HCT116 (cell line): Measurements from ENCODE around the gene DLG2. TPM values are rescaled to one million over a fixed set of nuclear protein-coding genes. Genes with fewer than 3 reads are reported as not detected.

Experiments
- ATAC-seq: fragments of 200-7000 bp; cut with Tn5 transposase; 2 replicates; pipeline ENCODE4 v1.9.1; 2020; ENCODE audit warnings: mild to moderate bottlenecking, moderate library complexity
- BruUV-seq: library from RNA; stranded (reverse); fragments of 400-500 nt; replicated peaks from 2 replicates; lab custom pipeline; 2021; lab: Mats Ljungman, UMichigan
- CTCF ChIA-PET: fragments of 300-600 bp; sonication (Branson Sonifier 250); formaldehyde crosslinking; loops from one replicate; lab custom pipeline; 2021; ENCODE audit warnings: antibody characterized with exemption; lab: Charles Lee
- POLR2A ChIA-PET: fragments of 300-600, 350-600 bp; sonication (Branson Sonifier 250); formaldehyde crosslinking; loops from one replicate; lab custom pipeline; 2021; ENCODE audit warnings: antibody characterized with exemption; lab: Charles Lee
- RAD21 ChIA-PET, 2 experiments: fragments of 300-600 bp; sonication (Branson Sonifier 250); formaldehyde crosslinking; loops; one replicate each; lab custom pipeline; 2023; ENCODE audit warnings: low total read pairs in 2 of 2; ENCODE audit not compliant: uncharacterized antibody in 2 of 2, unreplicated experiment in 2 of 2, low non-redundant PET in 1 of 2; lab: Charles Lee
- DNase-seq: peaks from one replicate; pipeline ENCODE4 v3.0.0-alpha.2; 2010; ENCODE audit warnings: low read depth, low spot score
- H2AFZ ChIP-seq: fragments of 200-600 bp; shearing (Covaris generic), sonication (generic); 2 replicates; pipeline ENCODE4 v1.6.1; 2017; ENCODE audit warnings: low read depth, mixed run types, mixed read lengths, antibody characterized with exemption, low read length; ENCODE audit not compliant: poor library complexity, severe bottlenecking
- H3K27ac ChIP-seq: 2 replicates; pipeline ENCODE4 v1.5.1; 2012; ENCODE audit warnings: low read depth, low read length
- H3K27me3 ChIP-seq: fragments of 200-600 bp; sonication (generic); 2 replicates; pipeline ENCODE4 v1.6.1; 2016; ENCODE audit warnings: mixed run types, low read length, mixed read lengths; ENCODE audit not compliant: insufficient read depth
- H3K36me3 ChIP-seq, 2 experiments: fragments of 200-500 bp in 1 of 2; fragments of 200-600 bp in 1 of 2; sonication (Bioruptor generic) in 1 of 2; sonication (generic) in 1 of 2; 2 replicates each; pipeline versions ENCODE4 v1.5.1 to v1.6.1; 2014 to 2016; ENCODE audit warnings: low read length in 2 of 2, inconsistent platforms in 1 of 2, mixed read lengths in 1 of 2, mixed run types in 1 of 2; ENCODE audit not compliant: insufficient read depth in 2 of 2, control insufficient read depth in 1 of 2
- H3K4me1 ChIP-seq, 2 experiments: fragments of 200-600 bp in 1 of 2; sonication (generic) in 1 of 2; 2 replicates each; pipeline versions ENCODE4 v1.5.1 to v1.6.1; 2012 to 2017; ENCODE audit warnings: low read length in 2 of 2, inconsistent platforms in 1 of 2, mild to moderate bottlenecking in 1 of 2, mixed read lengths in 1 of 2, mixed run types in 1 of 2, moderate library complexity in 1 of 2; ENCODE audit not compliant: insufficient read depth in 2 of 2, control insufficient read depth in 1 of 2
- H3K4me2 ChIP-seq: fragments of 200-600 bp; sonication (generic); 2 replicates; pipeline ENCODE4 v1.6.1; 2017; ENCODE audit warnings: mixed run types, low read length, mixed read lengths
- H3K4me3 ChIP-seq, 2 experiments: fragments of 200-600 bp in 1 of 2; sonication (generic) in 1 of 2; replicated peaks in 1 of 2; 2 replicates each; pipeline ENCODE4 v1.5.1; 2011 to 2016; ENCODE audit warnings: low read length in 2 of 2, control low read depth in 1 of 2, low read depth in 1 of 2, mild to moderate bottlenecking in 1 of 2, mixed read lengths in 1 of 2, mixed run types in 1 of 2
- H3K79me2 ChIP-seq: fragments of 200-600 bp; sonication (generic); 2 replicates; pipeline ENCODE4 v1.6.1; 2017; ENCODE audit warnings: mild to moderate bottlenecking, mixed run types, low read length, moderate library complexity, mixed read lengths; ENCODE audit not compliant: insufficient read depth
- H3K9ac ChIP-seq: fragments of 200-600 bp; sonication (generic); 2 replicates; pipeline ENCODE4 v1.6.1; 2016; ENCODE audit warnings: low read length, mixed read lengths
- H3K9me2 ChIP-seq: fragments of 200-600 bp; sonication (generic), shearing (Covaris generic); 2 replicates; pipeline ENCODE4 v1.6.1; 2017; ENCODE audit warnings: mixed run types, mild to moderate bottlenecking, moderate library complexity; ENCODE audit not compliant: insufficient read depth
- H3K9me3 ChIP-seq, 2 experiments: fragments of 200-500 bp in 1 of 2; fragments of 200-600 bp in 1 of 2; sonication (Bioruptor generic) in 1 of 2; sonication (generic) in 1 of 2; 2 replicates each; pipeline ENCODE4 v1.6.1; 2014 to 2017; ENCODE audit warnings: low read length in 2 of 2, mixed read lengths in 2 of 2, inconsistent platforms in 1 of 2, low read depth in 1 of 2, mild to moderate bottlenecking in 1 of 2, mixed run types in 1 of 2, moderate library complexity in 1 of 2; ENCODE audit not compliant: control insufficient read depth in 1 of 2, insufficient read depth in 1 of 2
- H4K20me1 ChIP-seq: fragments of 200-600 bp; sonication (generic), shearing (Covaris generic); 2 replicates; pipeline ENCODE4 v1.6.1; 2017; ENCODE audit warnings: mixed run types, mild to moderate bottlenecking, moderate library complexity; ENCODE audit not compliant: insufficient read depth
- ATF3 ChIP-seq: IDR thresholded peaks from 2 replicates; pipeline ENCODE4 v1.6.1; 2012
- CBX3 ChIP-seq: IDR thresholded peaks from 2 replicates; pipeline ENCODE4 v1.6.1; 2012; ENCODE audit warnings: low read depth
- CEBPB ChIP-seq: IDR thresholded peaks from 2 replicates; pipeline ENCODE4 v1.6.1; 2012; ENCODE audit warnings: low read depth
- CTCF ChIP-seq, 3 experiments: fragments of 200-600 bp in 1 of 3; sonication (generic) in 1 of 3; IDR thresholded peaks in 2 of 3; conservative IDR thresholded peaks in 1 of 3; 2 replicates each; pipeline ENCODE4 v1.5.1; 2012 to 2017; ENCODE audit warnings: low read depth in 2 of 3, low read length in 2 of 3, antibody characterized with exemption in 1 of 3, borderline replicate concordance in 1 of 3, control low read depth in 1 of 3, mild to moderate bottlenecking in 1 of 3, mixed read lengths in 1 of 3, mixed run types in 1 of 3, moderate library complexity in 1 of 3; ENCODE audit not compliant: insufficient read depth in 1 of 3
- EGR1 ChIP-seq: IDR thresholded peaks from 2 replicates; pipeline ENCODE4 v1.6.1; 2012; ENCODE audit warnings: low read depth
- EZH2 ChIP-seq: fragments of 200-600 bp; sonication (generic); IDR thresholded peaks from 2 replicates; pipeline ENCODE4 v1.6.1; 2017; ENCODE audit warnings: antibody characterized with exemption, mixed run types
- EZH2phosphoT487 ChIP-seq: fragments of 200-600 bp; IDR thresholded peaks from 2 replicates; pipeline ENCODE4 v1.6.1; 2018; ENCODE audit warnings: antibody characterized with exemption, borderline replicate concordance
- FOSL1 ChIP-seq: IDR thresholded peaks from 2 replicates; pipeline ENCODE4 v1.6.1; 2012; ENCODE audit warnings: low read depth
- JUND ChIP-seq: IDR thresholded peaks from 2 replicates; pipeline ENCODE4 v1.6.1; 2012
- MAX ChIP-seq: IDR thresholded peaks from 2 replicates; pipeline ENCODE4 v1.6.1; 2012
- POLR2A ChIP-seq: IDR thresholded peaks from 2 replicates; pipeline ENCODE4 v1.7.0; 2011; ENCODE audit warnings: borderline replicate concordance; ENCODE audit not compliant: insufficient read depth, insufficient read length; ENCODE audit errors: extremely low read depth
- REST ChIP-seq: IDR thresholded peaks from 2 replicates; pipeline ENCODE4 v1.6.1; 2012; ENCODE audit warnings: low read depth
- SIN3A ChIP-seq: IDR thresholded peaks from 2 replicates; pipeline ENCODE4 v1.6.1; 2012; ENCODE audit warnings: low read depth
- SP1 ChIP-seq: IDR thresholded peaks from 2 replicates; pipeline ENCODE4 v1.6.1; 2012; ENCODE audit warnings: low read depth
- SRF ChIP-seq: IDR thresholded peaks from 2 replicates; pipeline ENCODE4 v1.6.1; 2012; ENCODE audit warnings: low read depth
- TCF7L2 ChIP-seq: IDR thresholded peaks from 2 replicates; pipeline ENCODE4 v1.7.0; 2011; ENCODE audit warnings: borderline replicate concordance, inconsistent platforms; ENCODE audit not compliant: insufficient read depth, insufficient read length; ENCODE audit errors: extremely low read depth
- YY1 ChIP-seq: IDR thresholded peaks from 2 replicates; pipeline ENCODE4 v1.6.1; 2011; ENCODE audit warnings: low read length, low read depth, moderate library complexity, mild to moderate bottlenecking; ENCODE audit not compliant: insufficient replicate concordance; ENCODE audit errors: extremely low read depth
- ZBTB33 ChIP-seq: IDR thresholded peaks from 2 replicates; pipeline ENCODE4 v1.6.1; 2011; ENCODE audit warnings: mild to moderate bottlenecking, low read length, moderate library complexity; ENCODE audit not compliant: insufficient replicate concordance; ENCODE audit errors: extremely low read depth
- ZFX ChIP-seq: fragments of 450-650 bp; IDR thresholded peaks from 2 replicates; pipeline ENCODE4 v1.6.1; 2017
- ZNF274 ChIP-seq: fragments of 200-500 bp; sonication (Bioruptor generic); IDR thresholded peaks from 2 replicates; pipeline ENCODE4 v1.6.1; 2014; ENCODE audit warnings: mild to moderate bottlenecking, low read depth, low read length, inconsistent platforms
- intact Hi-C: fragments of 100-400 bp; cut with micrococcal nuclease; formaldehyde crosslinking; loops from 2 replicates; pipeline ENCODE4 v1.10.0; 2022
- total RNA-seq: library from RNA; stranded (reverse); gene quantifications from one replicate; pipeline ENCODE4 v1.2.1, GENCODE V29; 2021; ENCODE audit not compliant: unreplicated experiment

Gene DLG2
- total RNA-seq, 1 experiment from 2014 or later: 2.4 TPM

- intact Hi-C loops: no loop called here
Measured at GRCh38 chr11:83538286-83538685, 2088.9 kb downstream of the DLG2 start.

More at GRCh38 chr11:83538286-83538685, 2088.9 kb downstream of the DLG2 start:
- no peak overlapping the region for H3K27ac ChIP-seq
- BruUV-seq: no TSS peak
- H3K9me3 ChIP-seq: no peaks in the 10 kb centered on the region
- peaks cover 55% of the 10 kb centered on the region for H3K27me3 ChIP-seq
- H3K9ac ChIP-seq: no peak overlapping the region
- no peaks in the 10 kb centered on the region for H4K20me1 ChIP-seq
- no peak for TF ChIP-seq CTCF (IDR thresholded peaks at IDR 0.05 in 2 of 3, conservative IDR thresholded peaks at IDR 0.05 in 1 of 3; ENCODE audit: borderline replicate concordance in 1 of 3, insufficient read depth in 1 of 3, low read depth in 2 of 3, low read length in 2 of 3)
- no peak for TF ChIP-seq ATF3
- no peak for TF ChIP-seq TCF7L2
- TF ChIP-seq MAX: no peak
- no peak for TF ChIP-seq FOSL1
- no peak for TF ChIP-seq EZH2phosphoT487
- no peak for TF ChIP-seq CEBPB
- TF ChIP-seq JUND: no peak
- no peak for TF ChIP-seq POLR2A
- no peak for TF ChIP-seq ZBTB33
- TF ChIP-seq YY1: no peak
- TF ChIP-seq REST: no peak
- TF ChIP-seq EZH2: no peak
- no peak for TF ChIP-seq SP1
- TF ChIP-seq SIN3A: no peak
- no peak for TF ChIP-seq EGR1
- no peak for TF ChIP-seq SRF
- TF ChIP-seq ZFX: no peak
- TF ChIP-seq ZNF274: no peak
- no peak for TF ChIP-seq CBX3
- TF ChIP-seq, all 23 proteins: peak for 0
- ATAC-seq (no peak), DNase-seq (no peak)
- ChIA-PET POLR2A (no interaction called here), RAD21 (no interaction called here), CTCF (no interaction called here)
- no peak overlapping the region for H3K4me2 ChIP-seq
- H3K4me3 ChIP-seq: no peak overlapping the region
- H3K36me3 ChIP-seq: no peaks in the 10 kb centered on the region
- no peak overlapping the region for H2AFZ ChIP-seq
- no peaks in the 10 kb centered on the region for H3K79me2 ChIP-seq
- H3K4me1 ChIP-seq: no peaks in the 10 kb centered on the region
- no peaks in the 10 kb centered on the region for H3K9me2 ChIP-seq
